Lung (tissue), 12 donors: ENCODE measurements around the gene COPG1. TPM values are rescaled to one million over a fixed set of nuclear protein-coding genes. Genes with fewer than 3 reads are reported as not detected.
A peak's percentile ranks its signal among the peaks of the same experiment; 100 is the strongest.

Source experiments
- ATAC-seq: fragments of 200-7000 bp; cut with Tn5 transposase; one replicate; pipeline ENCODE4 v1.9.1; 2020; ENCODE audit warnings: moderate number of reproducible peaks; ENCODE audit not compliant: insufficient read depth, low FRiP score
- DNase-seq, 3 donors: peaks; one replicate each; pipeline ENCODE4 v3.0.0-alpha.2; 2013 to 2017
- H3K27ac ChIP-seq, 2 donors: one replicate each; pipeline ENCODE4 v1.5.1; 2013; ENCODE audit warnings: mild to moderate bottlenecking in 2 of 2, moderate library complexity in 2 of 2, control low read depth in 1 of 2, inconsistent platforms in 1 of 2, low read depth in 1 of 2, low read length in 1 of 2
- H3K27me3 ChIP-seq, 3 donors: one replicate each; pipeline ENCODE4 v1.5.1; 2013; ENCODE audit warnings: low read length in 2 of 3; ENCODE audit not compliant: control insufficient read depth in 3 of 3, insufficient read depth in 3 of 3
- H3K36me3 ChIP-seq, 4 donors: one replicate each; pipeline ENCODE4 v1.5.1; 2013; ENCODE audit warnings: low read length in 4 of 4, mild to moderate bottlenecking in 1 of 4, moderate library complexity in 1 of 4; ENCODE audit not compliant: control insufficient read depth in 4 of 4, insufficient read depth in 4 of 4
- H3K4me1 ChIP-seq, 5 donors: one replicate each; pipeline ENCODE4 v1.5.1; 2013; ENCODE audit warnings: low read length in 5 of 5, mild to moderate bottlenecking in 2 of 5, moderate library complexity in 1 of 5; ENCODE audit not compliant: control insufficient read depth in 5 of 5, insufficient read depth in 5 of 5
- H3K4me3 ChIP-seq: one replicate; pipeline ENCODE4 v1.5.1; 2013; ENCODE audit warnings: mild to moderate bottlenecking, control low read depth, moderate library complexity
- H3K9ac ChIP-seq, 2 donors: one replicate each; pipeline ENCODE4 v1.5.1; 2013; ENCODE audit warnings: low read length in 2 of 2, control low read depth in 1 of 2; ENCODE audit not compliant: insufficient read depth in 1 of 2
- H3K9me3 ChIP-seq, 4 donors: one replicate each; pipeline ENCODE4 v1.5.1; 2013; ENCODE audit warnings: low read length in 3 of 4, mild to moderate bottlenecking in 1 of 4, moderate library complexity in 1 of 4; ENCODE audit not compliant: control insufficient read depth in 4 of 4, insufficient read depth in 3 of 4
- CTCF ChIP-seq: IDR thresholded peaks from 2 replicates; pipeline ENCODE4 v1.5.1; 2012; ENCODE audit warnings: mild to moderate bottlenecking; ENCODE audit errors: control extremely low read depth, extremely low read depth
- WGBS, 2 donors: extraction: QIAGEN DNeasy Blood & Tissue Kit; methylation state at CpG; one replicate each; pipeline ENCODE4 v1.1.7; 2013; 5-methylcytosine and 5-hydroxymethylcytosine counted together
- polyA plus RNA-seq, 2 donors: library from polyadenylated mRNA; stranded (reverse); fragments of 200-250 nt; gene quantifications; one replicate each; pipeline ENCODE4 v1.2.1, GENCODE V29; 2013
- total RNA-seq, 2 donors: library from RNA; depleted of rRNA in 1 of 2; stranded (reverse); fragments of >200 nt in 1 of 2; gene quantifications; one replicate each; pipeline ENCODE4 v1.2.1, GENCODE V29; 2014 to 2021
- donor health status: control.
- donor health status: control.
- donor health status: Bipolar disorder and iron deficiency.
- donor health status: healthy.
- donor health status: DM: yes; HTN: yes; CAD: no.

COPG1 gene
- total and polyA plus RNA-seq, 4 donors, result 126 to 234 (median 146) TPM

GRCh38 chr3:129224984-129225393 lies 24.4 kb upstream of the COPG1 start:
- Histone ChIP-seq H3K27me3 (no peaks in the 10 kb centered on the region), H3K9ac (peak overlapping the region in 1 of 2 donors; percentile 50), H3K9me3 (no peaks in the 10 kb centered on the region), H3K4me3 (no peak overlapping the region), H3K27ac (peak overlapping the region; percentile 78 to 88), H3K36me3 (no peaks in the 10 kb centered on the region), H3K4me1 (peaks cover 4 to 29% (median 14%) of the 10 kb centered on the region in 5 donors)
- peak; percentile 60 for ATAC-seq
- no peak for TF ChIP-seq CTCF
- WGBS, 2 donors, result 2% methylated on average over 9 of the region's 9 CpGs
- DNase-seq, result peak; percentile 76 to 92 (median 88)

GRCh38 chr3:129226374-129226773 lies 23.0 kb upstream of the COPG1 start:
- 49 to 66% methylated on average over 6 of the region's 6 CpGs for WGBS, 2 donors
- H3K4me1 ChIP-seq, result peaks cover 4 to 29% (median 14%) of the 10 kb centered on the region in 5 donors
- H3K9me3 ChIP-seq, result no peaks in the 10 kb centered on the region
- peak overlapping the region; percentile 49 to 58 for H3K27ac ChIP-seq
- ATAC-seq (peak; percentile 30), DNase-seq (no peak)
- TF ChIP-seq CTCF, result no peak
- H3K9ac ChIP-seq, result no peak overlapping the region
- H3K27me3 ChIP-seq, result no peaks in the 10 kb centered on the region
- H3K36me3 ChIP-seq, result no peaks in the 10 kb centered on the region
- no peak overlapping the region for H3K4me3 ChIP-seq

GRCh38 chr3:129228891-129229585 lies 20.4 kb upstream of the COPG1 start:
- WGBS, 2 donors, result 42 to 53% methylated on average over 11 of the region's 11 CpGs
- H3K4me1 ChIP-seq, result peaks cover 4 to 29% (median 14%) of the 10 kb centered on the region in 5 donors
- peak; percentile 61 to 66 (median 65) for DNase-seq

More at GRCh38 chr3:129228891-129229585, 20.4 kb upstream of the COPG1 start:
- no peaks in the 10 kb centered on the region for H3K9me3 ChIP-seq
- ATAC-seq, result no peak
- no peak overlapping the region for H3K9ac ChIP-seq
- TF ChIP-seq CTCF, result no peak
- H3K27ac ChIP-seq, result peak overlapping the region; percentile 5 to 90
- H3K27me3 ChIP-seq, result no peaks in the 10 kb centered on the region
- H3K36me3 ChIP-seq, result no peaks in the 10 kb centered on the region
- no peak overlapping the region for H3K4me3 ChIP-seq
